GM23338 (cell line): Measurements from ENCODE around the gene TMEM208. TPM values are rescaled to one million over a fixed set of nuclear protein-coding genes. Genes with fewer than 3 reads are reported as not detected.

Experiments
- ATAC-seq: fragments of 200-7000 bp; cut with Tn5 transposase; 3 replicates; pipeline ENCODE4 v1.9.1; 2020
- DNase-seq: peaks from one replicate; pipeline ENCODE4 v3.0.0-alpha.2; 2015; ENCODE audit warnings: low spot score
- H2AFZ ChIP-seq: fragments of 200-600 bp; sonication (generic); 2 replicates; pipeline ENCODE4 v1.8.0; 2016; ENCODE audit warnings: antibody characterized with exemption, mild to moderate bottlenecking, moderate library complexity
- H3F3A ChIP-seq: fragments of 200-600 bp; sonication (generic); replicated peaks from 2 replicates; pipeline ENCODE4 v1.8.0; 2017; ENCODE audit warnings: antibody characterized with exemption, mixed run types, low read depth
- H3K27ac ChIP-seq: fragments of 200-600 bp; sonication (generic); 2 replicates; pipeline ENCODE4 v1.6.1; 2016; ENCODE audit warnings: low read depth
- H3K27me3 ChIP-seq: fragments of 200-600 bp; sonication (generic); 2 replicates; pipeline ENCODE4 v1.8.0; 2016; ENCODE audit warnings: mild to moderate bottlenecking, mixed run types, moderate library complexity; ENCODE audit not compliant: insufficient read depth
- H3K36me3 ChIP-seq: fragments of 200-600 bp; sonication (generic); 2 replicates; pipeline ENCODE4 v1.8.0; 2016; ENCODE audit warnings: mild to moderate bottlenecking; ENCODE audit not compliant: insufficient read depth
- H3K4me1 ChIP-seq: fragments of 200-600 bp; sonication (generic); 2 replicates; pipeline ENCODE4 v1.8.0; 2016; ENCODE audit warnings: mild to moderate bottlenecking, moderate library complexity; ENCODE audit not compliant: insufficient read depth
- H3K4me2 ChIP-seq: fragments of 200-600 bp; sonication (generic); 2 replicates; pipeline ENCODE4 v1.7.1; 2017; ENCODE audit warnings: mixed run types
- H3K4me3 ChIP-seq: fragments of 200-600 bp; sonication (generic); 2 replicates; pipeline ENCODE4 v1.6.1; 2016; ENCODE audit warnings: mixed run types
- H3K79me2 ChIP-seq: fragments of 200-600 bp; sonication (generic); replicated peaks from 2 replicates; pipeline ENCODE4 v1.8.0; 2017; ENCODE audit warnings: mild to moderate bottlenecking; ENCODE audit not compliant: insufficient read depth
- H3K9me2 ChIP-seq: fragments of 200-600 bp; sonication (generic); 2 replicates; pipeline ENCODE4 v1.8.0; 2017; ENCODE audit not compliant: insufficient read depth
- H4K20me1 ChIP-seq: fragments of 200-600 bp; sonication (generic); replicated peaks from 2 replicates; pipeline ENCODE4 v1.8.0; 2017; ENCODE audit warnings: mild to moderate bottlenecking; ENCODE audit not compliant: insufficient read depth
- H3K27ac Mint-ChIP-seq: 2 replicates; pipeline ENCODE4 v1.8.0; 2020; ENCODE audit warnings: inconsistent platforms, mild to moderate bottlenecking, moderate library complexity, mixed read lengths
- H3K27me3 Mint-ChIP-seq: 3 replicates; pipeline ENCODE4 v1.8.0; 2022; ENCODE audit warnings: low read depth, mild to moderate bottlenecking, moderate library complexity, mixed read lengths, inconsistent platforms; ENCODE audit not compliant: insufficient read depth, poor library complexity
- H3K36me3 Mint-ChIP-seq: 3 replicates; pipeline ENCODE4 v1.8.0; 2021; ENCODE audit warnings: low read depth, mild to moderate bottlenecking, inconsistent platforms, moderate library complexity, mixed read lengths
- H3K4me1 Mint-ChIP-seq: 3 replicates; pipeline ENCODE4 v1.8.0; 2020; ENCODE audit warnings: mild to moderate bottlenecking, inconsistent platforms, mixed read lengths
- H3K4me3 Mint-ChIP-seq: 3 replicates; pipeline ENCODE4 v1.8.0; 2021; ENCODE audit warnings: moderate library complexity, mild to moderate bottlenecking, inconsistent platforms, mixed read lengths
- H3K9me3 Mint-ChIP-seq: 3 replicates; pipeline ENCODE4 v1.8.0; 2020; ENCODE audit warnings: moderate library complexity, mild to moderate bottlenecking, inconsistent platforms, mixed read lengths
- CTCF ChIP-seq, 2 experiments: fragments of 200-600 bp in 1 of 2; sonication (generic) in 1 of 2; conservative IDR thresholded peaks; 2 replicates each; pipeline versions ENCODE4 v1.5.1 to v1.6.1; 2016 to 2017; ENCODE audit warnings: antibody characterized with exemption in 2 of 2, low read depth in 2 of 2, mild to moderate bottlenecking in 2 of 2, moderate library complexity in 1 of 2
- EZH2phosphoT487 ChIP-seq: fragments of 200-600 bp; sonication (generic); IDR thresholded peaks from one replicate; pipeline ENCODE4 v1.8.1; 2018; ENCODE audit warnings: antibody characterized with exemption; ENCODE audit not compliant: unreplicated experiment
- POLR2AphosphoS5 ChIP-seq: IDR thresholded peaks from 2 replicates; pipeline ENCODE4 v1.6.1; 2016; ENCODE audit warnings: antibody characterized with exemption, low read depth
- ZNF462 ChIP-seq: fragments of 250-450 bp; sonication (Bioruptor Pico); IDR thresholded peaks from 2 replicates; pipeline ENCODE4 v1.5.0; 2020; ENCODE audit warnings: mild to moderate bottlenecking, moderate library complexity
- polyA plus RNA-seq: library from polyadenylated mRNA; unstranded; fragments of >200 nt; fragmentation: Nextera tagmentation; extraction: Ambion mirVana; gene quantifications from 2 replicates; pipeline ENCODE4 v1.2.1, GENCODE V29; 2016
- total RNA-seq: library from RNA; depleted of rRNA; stranded (reverse); fragments of >200 nt; shearing (Covaris generic); gene quantifications from 2 replicates; pipeline ENCODE4 v1.2.3, GENCODE V29; 2014

TMEM208 gene
- total and polyA plus RNA-seq, 2 experiments from 2014 or later: 23.2 to 82.3 TPM

- TF ChIP-seq ZNF462 (CRISPR knock-in tag) (no peak), POLR2AphosphoS5 (no peak)
Observed at GRCh38 chr16:67263201-67263600, 36.3 kb downstream of the TMEM208 start (continued).

- DNase-seq (peak; percentile 70), ATAC-seq (peak; percentile 84)
- H3K4me3 Mint-ChIP-seq: no peak overlapping the region
Observed at GRCh38 chr16:67264277-67264676, 37.3 kb downstream of the TMEM208 start.

More at GRCh38 chr16:67264277-67264676, 37.3 kb downstream of the TMEM208 start:
- no peaks in the 10 kb centered on the region for H3K36me3 Mint-ChIP-seq
- no peak overlapping the region for H3K27ac Mint-ChIP-seq
- H3K9me3 Mint-ChIP-seq: no peaks in the 10 kb centered on the region
- Histone ChIP-seq H3K4me3 (no peak overlapping the region), H3F3A (no peaks in the 10 kb centered on the region), H3K4me1 (0 out of 2 replicates have a peak, but pooled peaks cover 1% of the 10 kb centered on the region), H3K4me2 (no peak overlapping the region), H2AFZ (no peak overlapping the region), H3K79me2 (no peaks in the 10 kb centered on the region), H4K20me1 (peaks cover 3% of the 10 kb centered on the region), H3K27me3 (no peaks in the 10 kb centered on the region), H3K36me3 (no peaks in the 10 kb centered on the region), H3K27ac (no peak overlapping the region), H3K9me2 (no peaks in the 10 kb centered on the region)
- H3K4me1 Mint-ChIP-seq: peaks cover 4% of the 10 kb centered on the region
- H3K27me3 Mint-ChIP-seq: peaks cover 10% of the 10 kb centered on the region
- TF ChIP-seq CTCF (conservative IDR thresholded peaks at IDR 0.05; ENCODE audit: low read depth in 2 of 2) (peak; percentile 43 to 60), EZH2phosphoT487 (no peak)
